ENCODE results near the gene ZFC3H1.

DNA sequence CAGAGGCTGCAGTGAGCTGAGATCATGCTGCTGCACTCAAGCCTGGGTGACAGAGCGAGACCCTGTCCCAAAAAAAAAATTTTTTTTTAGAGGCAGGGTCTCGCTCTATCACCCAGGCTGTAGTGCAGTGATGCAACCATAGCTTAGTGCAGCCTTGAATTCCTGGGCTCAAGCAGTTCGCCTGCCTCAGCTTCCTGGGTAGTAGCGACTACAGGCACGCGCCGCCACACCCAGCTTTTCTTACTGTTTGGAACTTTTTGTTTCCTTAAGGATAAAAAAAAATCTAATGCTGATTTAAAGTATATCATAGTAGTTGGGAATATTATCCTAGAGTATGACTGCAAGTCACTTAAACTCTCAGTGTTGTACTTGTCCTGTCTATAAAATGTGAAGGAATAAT lies 29.5 kb upstream of the ZFC3H1 start:
- TF ChIP-seq EZH2 (IDR thresholded peaks at IDR 0.05) (no peak), POLR2A (IDR thresholded peaks at IDR 0.05; ENCODE audit: borderline replicate concordance, extremely low read depth, insufficient read depth, insufficient read length) (no peak)

Measured in HCT116 (cell line).